Pulmonary artery endothelial cell (primary cell): ENCODE data around the gene ACOT6. TPM values are rescaled to one million over a fixed set of nuclear protein-coding genes. Genes with fewer than 3 reads are reported as not detected.
"Not testable (repeated sequence)": the region's sequence is repeated elsewhere in the genome, so short reads cannot be mapped to it uniquely, and the experiment has no call there.

Experiments used
- DNase-seq: peaks from one replicate; pipeline ENCODE4 v3.0.0-alpha.2; 2011; ENCODE audit warnings: low read depth, low spot score
- total RNA-seq: library from RNA; depleted of rRNA; stranded (reverse); fragments of >200 nt; gene quantifications from 2 replicates; pipeline ENCODE4 v1.2.3, GENCODE V29; 2014

Gene ACOT6
- total RNA-seq, 1 donor from 2014 or later: not detected

DNA sequence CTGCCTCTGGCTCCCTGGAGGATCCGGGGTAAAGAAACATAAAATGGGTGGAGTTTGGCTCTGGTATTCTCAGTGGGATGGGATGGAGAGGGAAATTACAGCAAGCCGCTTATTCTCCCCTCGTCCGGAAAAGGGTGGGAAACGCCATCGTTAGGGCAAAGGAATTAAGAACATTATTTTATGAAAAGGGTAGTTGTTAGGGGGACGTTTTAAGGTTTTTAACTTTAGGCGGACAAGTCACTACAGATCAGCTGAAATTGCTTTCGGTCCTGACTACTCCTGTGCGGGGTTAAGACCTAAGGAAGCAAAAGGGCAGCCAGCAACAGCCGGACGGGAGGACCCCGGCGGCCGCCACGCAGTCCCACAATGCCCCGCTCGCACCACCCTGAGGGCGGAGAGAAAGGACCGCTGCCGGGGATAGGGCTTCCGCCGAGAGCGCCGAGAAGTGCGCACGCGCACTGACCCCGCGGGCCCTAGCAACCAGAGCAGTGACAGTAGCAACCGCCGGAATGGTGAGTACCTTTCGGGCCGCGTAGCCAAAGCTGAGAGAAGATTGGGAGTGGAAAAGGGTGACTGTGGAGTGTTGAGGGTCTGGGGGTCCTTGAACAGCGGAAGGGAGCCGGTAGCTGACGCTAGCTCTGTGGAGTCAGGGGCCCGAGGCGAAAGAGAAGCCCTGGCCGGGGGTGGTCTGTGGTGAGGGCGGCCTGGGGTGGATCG lies 32.4 kb downstream of the ACOT6 start, which contains the start of gene DNAL1:
DNAL1 (plus strand) TSS at position 456 of the 717 bp plus-strand sequence; CDS start at position 510, 54 bp downstream.
- DNase-seq: peak; percentile 66

DNA sequence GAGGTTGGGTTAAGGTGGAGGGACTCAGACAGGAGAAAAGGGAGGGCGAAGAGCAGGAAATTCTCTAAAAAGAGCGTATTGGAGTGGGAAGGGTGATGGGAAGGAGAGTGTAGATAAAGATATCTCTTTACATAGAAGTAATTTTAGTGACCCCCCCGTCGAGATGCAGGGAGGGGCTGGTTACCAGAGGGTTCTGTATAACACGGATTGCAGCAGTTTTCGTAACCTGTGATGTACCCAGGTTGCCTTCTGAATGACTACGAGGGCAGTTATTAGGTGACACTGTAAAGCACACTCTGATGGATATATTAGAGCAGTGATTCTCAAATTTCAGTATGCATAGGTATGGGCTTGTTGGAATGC lies 32.9 kb downstream of the ACOT6 start:
- no peak for DNase-seq

- no peak for DNase-seq
Observed at GRCh38 chr14:73651005-73651404, 38.7 kb downstream of the ACOT6 start.

GRCh38 chr14:73655851-73656250 lies 43.5 kb downstream of the ACOT6 start:
- no peak for DNase-seq

DNA sequence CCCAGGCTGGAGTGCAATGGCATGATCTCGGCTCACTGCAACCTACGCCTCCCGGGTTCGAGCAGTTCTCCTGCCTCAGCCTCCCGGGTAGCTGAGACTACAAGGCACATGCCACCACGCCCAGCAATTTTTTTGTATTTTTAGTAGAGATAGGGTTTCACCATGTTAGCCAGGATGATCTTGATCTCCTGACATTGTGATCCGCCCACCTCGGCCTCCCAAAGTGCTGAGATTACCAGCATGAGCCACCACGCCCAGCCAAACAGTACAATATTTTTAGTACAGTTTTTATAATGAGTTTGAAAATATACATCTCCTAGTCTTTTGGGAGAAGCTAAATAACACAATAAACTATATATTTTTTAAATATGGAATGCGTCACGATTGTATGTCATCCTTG lies 46.9 kb downstream of the ACOT6 start:
- not testable (repeated sequence) for DNase-seq

GRCh38 chr14:73660511-73660910 lies 48.2 kb downstream of the ACOT6 start:
- DNase-seq: no peak

GRCh38 chr14:73661872-73662271 lies 49.6 kb downstream of the ACOT6 start:
- peak; percentile 8 for DNase-seq

GRCh38 chr14:73662487-73662943 lies 50.2 kb downstream of the ACOT6 start:
- DNase-seq: peak; percentile 43

DNA sequence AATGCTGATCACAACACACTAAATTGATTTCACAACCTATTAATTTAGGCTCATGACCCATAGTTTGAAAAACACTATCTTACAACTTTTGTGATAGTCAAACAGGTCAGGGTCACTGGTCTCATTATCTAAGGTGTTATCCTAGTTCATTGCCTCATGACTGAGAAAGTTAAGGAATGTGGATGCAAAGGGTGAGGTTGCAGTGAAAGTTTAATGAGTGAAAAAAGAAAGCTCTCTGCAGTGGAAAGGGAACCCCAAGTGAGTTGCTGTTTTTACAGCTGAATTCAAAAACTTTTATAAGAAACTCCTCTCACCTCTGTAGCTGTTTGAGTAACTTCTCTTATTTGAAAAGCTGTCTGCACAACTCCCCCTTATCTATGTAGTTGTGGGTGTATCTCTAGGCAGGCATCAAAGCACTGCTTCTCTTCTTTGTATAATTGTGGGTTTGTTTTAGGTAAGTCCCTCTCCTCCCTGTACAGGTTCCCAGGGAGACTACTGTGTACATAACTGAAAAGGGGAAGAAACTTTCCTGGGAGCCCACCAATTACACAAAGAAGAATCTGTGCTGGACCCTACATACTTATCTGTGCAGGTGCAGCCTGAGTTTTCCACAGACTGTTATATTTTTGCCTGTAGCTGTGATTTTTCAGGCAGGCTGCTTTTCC lies 51.4 kb downstream of the ACOT6 start:
- DNase-seq: no peak

GRCh38 chr14:73665130-73665529 lies 52.8 kb downstream of the ACOT6 start:
- DNase-seq: no peak

DNA sequence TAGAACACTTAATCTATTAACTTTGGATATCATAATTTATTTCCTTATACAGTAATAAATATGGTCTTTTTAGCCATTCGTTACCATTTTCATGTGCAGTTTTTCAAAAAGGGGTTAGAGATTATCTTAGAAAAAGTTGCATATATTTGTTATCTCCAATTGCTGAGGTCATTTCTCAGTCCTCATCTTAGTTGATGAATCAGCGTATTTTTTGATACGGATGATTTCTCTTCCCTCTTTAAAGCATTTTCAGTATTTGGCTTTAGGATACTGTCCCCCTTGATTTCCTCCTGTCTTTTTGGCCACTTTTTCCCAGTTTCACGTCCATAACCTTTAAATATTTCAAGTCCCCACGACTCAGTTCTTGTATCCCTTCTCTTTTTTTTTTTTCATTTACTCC lies 54.3 kb downstream of the ACOT6 start:
- no peak for DNase-seq

DNA sequence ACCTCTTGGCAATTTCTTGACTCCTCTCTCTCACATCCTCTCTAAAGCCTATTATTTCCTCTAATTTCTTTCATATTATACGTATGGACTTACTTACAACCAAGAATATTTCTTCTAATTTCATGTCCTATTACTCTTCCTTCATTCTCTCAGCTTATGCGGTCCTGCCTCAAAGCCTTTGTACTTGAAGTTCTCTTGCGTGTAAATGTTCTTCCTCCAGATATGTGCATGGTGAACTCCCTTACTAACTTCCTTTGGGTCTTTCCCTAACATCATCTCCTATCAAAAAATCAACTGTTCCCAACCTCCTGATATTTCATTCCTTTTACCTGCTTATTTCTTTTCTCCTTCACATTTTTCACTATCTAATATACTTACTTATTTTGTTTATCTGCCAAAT lies 55.5 kb downstream of the ACOT6 start:
- DNase-seq: no peak

Other genes with a start within 250 kb of the ACOT6 start
- 45.1 and 46.3 TPM in 2 replicates for gene NUMB, start 154.0 kb upstream of the ACOT6 start, total RNA-seq
- 27.0 and 31.0 TPM in 2 replicates for gene RIOX1, start 121.6 kb upstream of the ACOT6 start, total RNA-seq
- 1.4 and 2.0 TPM in 2 replicates for gene ACOT1, start 75.4 kb upstream of the ACOT6 start, total RNA-seq
- under 0.01 and 0.11 TPM in 2 replicates for gene HEATR4, start 53.6 kb upstream of the ACOT6 start, total RNA-seq
- gene ACOT2, start 43.3 kb upstream of the ACOT6 start, total RNA-seq: 16.2 and 18.0 TPM in 2 replicates
- 0.46 and 1.5 TPM in 2 replicates for gene ACOT4, start 20.6 kb upstream of the ACOT6 start, total RNA-seq
- gene DNAL1, start 32.5 kb downstream of the ACOT6 start, total RNA-seq: 5.9 and 7.2 TPM in 2 replicates
- 25.3 and 25.5 TPM in 2 replicates for gene PNMA1, start 101.9 kb downstream of the ACOT6 start, total RNA-seq
- gene PTGR2, start 239.3 kb downstream of the ACOT6 start, total RNA-seq: 1.9 TPM in 2 replicates